A549 (cell line): ENCODE results near the gene STK16. TPM values are rescaled to one million over a fixed set of nuclear protein-coding genes. Genes with fewer than 3 reads are reported as not detected.

Source experiments
- ATAC-seq, 2 experiments: fragments of 200-7000 bp in 1 of 2; fragments of >200 bp in 1 of 2; cut with Nextera tagmentation in 1 of 2; cut with Tn5 transposase in 1 of 2; 3 replicates each; pipeline versions ENCODE4 v1.8.0 to v1.9.1; 2018 to 2020; ENCODE audit warnings: mild to moderate bottlenecking in 1 of 2, moderate library complexity in 1 of 2
- CTCF ChIA-PET: fragments of 300-600 bp; sonication (Branson Sonifier 250); formaldehyde crosslinking; extraction: SDS; loops from one replicate; lab custom pipeline; 2021; ENCODE audit warnings: antibody characterized with exemption, inconsistent platforms; lab: Yijun Ruan, JAX
- POLR2A ChIA-PET: fragments of 350-600 bp; formaldehyde crosslinking; extraction: SDS; loops from one replicate; lab custom pipeline; 2021; ENCODE audit warnings: antibody characterized with exemption, inconsistent platforms; lab: Yijun Ruan, JAX
- DNase-seq, 2 experiments: peaks; one replicate each; pipeline versions ENCODE4 v3.0.0 to v3.0.0-alpha.2; 2011 to 2016; ENCODE audit warnings: low read depth in 1 of 2, low spot score in 1 of 2
- FAIRE-seq: peaks from 2 replicates; lab custom pipeline; 2011; peaks lifted over from hg19 to GRCh38; lab: Jason Lieb, UNC
- H3K27ac ChIP-seq, 2 experiments: fragments of >200 bp; sonication (Bioruptor Twin); formaldehyde crosslinking; 3 replicates each; pipeline ENCODE4 v1.5.1; 2016 to 2017
- H3K4me1 ChIP-seq: fragments of >200 bp; sonication (Bioruptor Twin); formaldehyde crosslinking; 3 replicates; pipeline ENCODE4 v1.6.1; 2016
- H3K4me2 ChIP-seq: fragments of >200 bp; sonication (Bioruptor Twin); formaldehyde crosslinking; 3 replicates; pipeline ENCODE4 v1.6.1; 2016
- H3K4me3 ChIP-seq: fragments of >200 bp; sonication (Bioruptor Twin); formaldehyde crosslinking; 3 replicates; pipeline ENCODE4 v1.5.1; 2016
- H3K9me3 ChIP-seq: fragments of >200 bp; sonication (Bioruptor Twin); formaldehyde crosslinking; 3 replicates; pipeline ENCODE4 v1.6.1; 2016
- CBX8 ChIP-seq: fragments of 200-600 bp; sonication (generic); IDR thresholded peaks from 2 replicates; pipeline ENCODE4 v1.6.1; 2016
- EHF ChIP-seq: fragments of 250-450 bp; sonication (Bioruptor Pico); IDR thresholded peaks from 2 replicates; pipeline ENCODE4 v1.5.0; 2020; ENCODE audit warnings: mild to moderate bottlenecking
- EP300 ChIP-seq, 2 experiments: fragments of >200 bp; sonication (Bioruptor Twin); formaldehyde crosslinking; IDR thresholded peaks; 2 replicates in 1 of 2; 3 replicates in 1 of 2; pipeline ENCODE4 v1.6.1; 2016 to 2017
- FOSB ChIP-seq: fragments of 250-450 bp; sonication (Bioruptor Pico); IDR thresholded peaks from 2 replicates; pipeline ENCODE4 v1.5.0; 2020; ENCODE audit warnings: mild to moderate bottlenecking, moderate library complexity
- FOSL2 ChIP-seq, 2 experiments: fragments of 450-650 bp in 1 of 2; fragments of >200 bp in 1 of 2; sonication (Bioruptor Twin) in 1 of 2; formaldehyde crosslinking; IDR thresholded peaks; 2 replicates each; pipeline versions ENCODE4 v1.5.0 to v1.6.1; 2016 to 2020; ENCODE audit warnings: mild to moderate bottlenecking in 1 of 2, moderate library complexity in 1 of 2
- GATA3 ChIP-seq: IDR thresholded peaks from 2 replicates; pipeline ENCODE4 v1.6.1; 2012; ENCODE audit warnings: borderline replicate concordance
- HOXB13 ChIP-seq: fragments of 250-450 bp; sonication (Bioruptor Pico); IDR thresholded peaks from 2 replicates; pipeline ENCODE4 v1.5.0; 2020; ENCODE audit warnings: low read depth, mild to moderate bottlenecking, moderate library complexity
- JUN ChIP-seq, 2 experiments: fragments of >200 bp; sonication (Bioruptor Twin); formaldehyde crosslinking; IDR thresholded peaks; 2 replicates in 1 of 2; 3 replicates in 1 of 2; pipeline ENCODE4 v1.6.1; 2016 to 2017
- JUNB ChIP-seq: fragments of >200 bp; sonication (Bioruptor Twin); formaldehyde crosslinking; IDR thresholded peaks from 2 replicates; pipeline ENCODE4 v1.6.1; 2016
- MAZ ChIP-seq: fragments of 150-350 bp; IDR thresholded peaks from 2 replicates; pipeline ENCODE4 v1.6.1; 2014; ENCODE audit warnings: antibody characterized with exemption, low read depth, low read length, borderline replicate concordance
- NFE2L2 ChIP-seq: fragments of 150-350 bp; conservative IDR thresholded peaks from 2 replicates; pipeline ENCODE4 v1.6.1; 2014; ENCODE audit warnings: low read length
- PHF8 ChIP-seq: fragments of 200-600 bp; sonication (generic); IDR thresholded peaks from 2 replicates; pipeline ENCODE4 v1.6.1; 2016; ENCODE audit warnings: low read depth, mild to moderate bottlenecking, antibody characterized with exemption, moderate library complexity, borderline replicate concordance
- POLR2AphosphoS2 ChIP-seq: conservative IDR thresholded peaks from 2 replicates; pipeline ENCODE4 v1.6.1; 2012; ENCODE audit warnings: low read length, improper control_type of control experiment, inconsistent platforms
- RAD21 ChIP-seq, 2 experiments: fragments of >200 bp in 1 of 2; sonication (Bioruptor Twin) in 1 of 2; formaldehyde crosslinking in 1 of 2; IDR thresholded peaks in 1 of 2; conservative IDR thresholded peaks in 1 of 2; 2 replicates in 1 of 2; 3 replicates in 1 of 2; pipeline ENCODE4 v1.6.1; 2012 to 2018; ENCODE audit warnings: inconsistent platforms in 1 of 2
- RCOR1 ChIP-seq: fragments of 150-350 bp; IDR thresholded peaks from 2 replicates; pipeline ENCODE4 v1.6.1; 2014; ENCODE audit warnings: antibody characterized with exemption, low read length, low read depth
- RNF2 ChIP-seq: fragments of 200-600 bp; sonication (generic); IDR thresholded peaks from 2 replicates; pipeline ENCODE4 v1.6.1; 2016; ENCODE audit warnings: low read depth, mild to moderate bottlenecking, antibody characterized with exemption, moderate library complexity, borderline replicate concordance
- SMC3 ChIP-seq: fragments of >200 bp; sonication (Bioruptor Twin); formaldehyde crosslinking; IDR thresholded peaks from 3 replicates; pipeline ENCODE4 v1.6.1; 2018; ENCODE audit warnings: inconsistent platforms
- SREBF2 ChIP-seq: fragments of 450-650 bp; IDR thresholded peaks from 2 replicates; pipeline ENCODE4 v1.6.1; 2014; ENCODE audit warnings: mild to moderate bottlenecking, moderate library complexity
- ZC3H11A ChIP-seq: fragments of 450-650 bp; IDR thresholded peaks from 2 replicates; pipeline ENCODE4 v1.6.1; 2014; ENCODE audit warnings: antibody characterized with exemption, mild to moderate bottlenecking
- ZFP36 ChIP-seq: fragments of 450-650 bp; IDR thresholded peaks from 2 replicates; pipeline ENCODE4 v1.6.1; 2014; ENCODE audit warnings: borderline replicate concordance; ENCODE audit not compliant: partially characterized antibody
- WGBS: methylation state at CpG from one replicate; pipeline ENCODE4 v1.1.6; 2017; ENCODE audit errors: missing lambda C conversion rate; 5-methylcytosine and 5-hydroxymethylcytosine counted together
- polyA plus RNA-seq, 4 experiments: library from polyadenylated mRNA; depleted of rRNA in 3 of 4; stranded (reverse); fragments of >200 nt; fragmentation: RNase III in 1 of 4; extraction: RNeasy Plus Mini Kit Qiagen cat#74134 plus additional on column Dnase treatment in 1 of 4; gene quantifications; 2 replicates in 3 of 4; 3 replicates in 1 of 4; pipeline ENCODE4 v1.2.3, GENCODE V29; 2011 to 2017
- TF ChIP-seq, protein P1 (sequence below): fragments of 250-450 bp; sonication (Bioruptor Pico); IDR thresholded peaks from 2 replicates; pipeline ENCODE4 v1.5.0; 2020; ENCODE audit warnings: low read depth, mild to moderate bottlenecking, moderate library complexity
- TF ChIP-seq, protein P2 (sequence below): fragments of 200-600 bp; sonication (generic); IDR thresholded peaks from 2 replicates; pipeline ENCODE4 v1.6.1; 2016; ENCODE audit warnings: antibody characterized with exemption, mild to moderate bottlenecking, moderate library complexity
- TF ChIP-seq, protein P3 (sequence below): IDR thresholded peaks from 2 replicates; pipeline ENCODE4 v1.6.1; 2012
- TF ChIP-seq, protein P4 (sequence below): IDR thresholded peaks from 2 replicates; pipeline ENCODE4 v1.6.1; 2012

STK16 gene
- polyA plus RNA-seq, 2 of the 4 experiments (the other 2 are of a cell fraction): 37.0 to 43.3 TPM

DNA sequence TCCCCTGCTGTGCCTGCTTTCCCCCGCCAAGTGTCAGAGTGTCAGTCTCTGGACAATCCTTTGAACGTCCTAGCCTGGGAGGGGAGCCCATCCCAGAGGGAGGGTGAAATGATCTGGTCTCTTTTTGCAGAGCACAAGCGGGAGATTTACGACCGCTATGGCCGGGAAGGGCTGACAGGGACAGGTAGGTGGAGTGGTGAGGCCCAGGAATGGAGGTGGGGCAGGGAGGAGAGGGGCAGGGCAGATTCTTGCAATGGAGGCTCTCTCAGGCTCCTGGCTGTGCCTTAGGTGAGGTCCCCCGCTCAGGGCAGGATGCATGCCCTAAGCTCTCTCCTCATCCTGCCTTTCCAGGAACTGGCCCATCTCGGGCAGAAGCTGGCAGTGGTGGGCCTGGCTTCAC is 36.3 kb downstream of the STK16 start:
- peak overlapping the region; percentile 95; the same call in 1 of the 3 replicates for H3K4me2 ChIP-seq
- ChIA-PET POLR2A (interaction anchor here (1.8 kb wide), 1 partner anchor 64 kb away, joined by 8 read pairs; no protein-coding TSS in a partner anchor), CTCF (interaction anchor here (0.8 to 16.2 kb wide), 5 partner anchors 14 to 122 kb away, joined by 3 to 540 read pairs (median 65); partner anchors contain the start of genes ABCB6, TUBA4A and TUBA4B)
- TF ChIP-seq FOSL2 (IDR thresholded peaks at IDR 0.05) (no peak), FOSL2 (CRISPR knock-in tag; IDR thresholded peaks at IDR 0.05) (no peak), RNF2 (no peak), EHF (no peak), FOSB (CRISPR knock-in tag) (no peak), EP300 (IDR thresholded peaks at IDR 0.05) (no peak), SREBF2 (no peak)
- TF ChIP-seq, protein P1, sequence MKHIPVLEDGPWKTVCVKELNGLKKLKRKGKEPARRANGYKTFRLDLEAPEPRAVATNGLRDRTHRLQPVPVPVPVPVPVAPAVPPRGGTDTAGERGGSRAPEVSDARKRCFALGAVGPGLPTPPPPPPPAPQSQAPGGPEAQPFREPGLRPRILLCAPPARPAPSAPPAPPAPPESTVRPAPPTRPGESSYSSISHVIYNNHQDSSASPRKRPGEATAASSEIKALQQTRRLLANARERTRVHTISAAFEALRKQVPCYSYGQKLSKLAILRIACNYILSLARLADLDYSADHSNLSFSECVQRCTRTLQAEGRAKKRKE (CRISPR knock-in tag): no peak
- TF ChIP-seq, protein P2, sequence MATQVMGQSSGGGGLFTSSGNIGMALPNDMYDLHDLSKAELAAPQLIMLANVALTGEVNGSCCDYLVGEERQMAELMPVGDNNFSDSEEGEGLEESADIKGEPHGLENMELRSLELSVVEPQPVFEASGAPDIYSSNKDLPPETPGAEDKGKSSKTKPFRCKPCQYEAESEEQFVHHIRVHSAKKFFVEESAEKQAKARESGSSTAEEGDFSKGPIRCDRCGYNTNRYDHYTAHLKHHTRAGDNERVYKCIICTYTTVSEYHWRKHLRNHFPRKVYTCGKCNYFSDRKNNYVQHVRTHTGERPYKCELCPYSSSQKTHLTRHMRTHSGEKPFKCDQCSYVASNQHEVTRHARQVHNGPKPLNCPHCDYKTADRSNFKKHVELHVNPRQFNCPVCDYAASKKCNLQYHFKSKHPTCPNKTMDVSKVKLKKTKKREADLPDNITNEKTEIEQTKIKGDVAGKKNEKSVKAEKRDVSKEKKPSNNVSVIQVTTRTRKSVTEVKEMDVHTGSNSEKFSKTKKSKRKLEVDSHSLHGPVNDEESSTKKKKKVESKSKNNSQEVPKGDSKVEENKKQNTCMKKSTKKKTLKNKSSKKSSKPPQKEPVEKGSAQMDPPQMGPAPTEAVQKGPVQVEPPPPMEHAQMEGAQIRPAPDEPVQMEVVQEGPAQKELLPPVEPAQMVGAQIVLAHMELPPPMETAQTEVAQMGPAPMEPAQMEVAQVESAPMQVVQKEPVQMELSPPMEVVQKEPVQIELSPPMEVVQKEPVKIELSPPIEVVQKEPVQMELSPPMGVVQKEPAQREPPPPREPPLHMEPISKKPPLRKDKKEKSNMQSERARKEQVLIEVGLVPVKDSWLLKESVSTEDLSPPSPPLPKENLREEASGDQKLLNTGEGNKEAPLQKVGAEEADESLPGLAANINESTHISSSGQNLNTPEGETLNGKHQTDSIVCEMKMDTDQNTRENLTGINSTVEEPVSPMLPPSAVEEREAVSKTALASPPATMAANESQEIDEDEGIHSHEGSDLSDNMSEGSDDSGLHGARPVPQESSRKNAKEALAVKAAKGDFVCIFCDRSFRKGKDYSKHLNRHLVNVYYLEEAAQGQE: no peak
- no peak overlapping the region for H3K27ac ChIP-seq
- H3K9me3 ChIP-seq: no peaks in the 10 kb centered on the region
- H3K4me3 ChIP-seq: no peak overlapping the region
- H3K4me1 ChIP-seq: peaks cover 40% of the 10 kb centered on the region
- ATAC-seq: no peak
- FAIRE-seq: no peak
- DNase-seq: no peak
- 83% methylated on average over 8 of the region's 8 CpGs for WGBS

DNA sequence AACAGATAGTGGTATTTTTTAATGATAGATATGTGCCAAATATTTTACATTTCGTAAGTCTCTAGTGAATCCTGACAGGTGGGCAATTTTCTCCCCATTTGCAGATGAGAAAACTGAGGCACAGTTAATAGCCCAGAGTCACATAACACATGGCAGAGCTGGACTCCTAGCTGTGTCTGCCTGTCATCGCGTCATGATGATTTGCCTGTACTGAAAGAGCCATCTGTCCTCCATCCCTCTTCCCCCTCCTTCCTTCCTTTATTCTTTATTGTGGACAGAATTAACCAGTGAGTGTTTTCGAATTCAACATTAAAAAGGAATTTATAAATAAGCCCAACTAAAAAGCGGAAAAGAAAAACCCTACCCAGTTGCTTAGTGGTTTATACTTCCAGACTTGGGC is 37.1 kb downstream of the STK16 start:
- ATAC-seq (no peak), DNase-seq (no peak), FAIRE-seq (no peak)
- Histone ChIP-seq H3K27ac (no peak overlapping the region), H3K4me1 (peaks cover 33% of the 10 kb centered on the region), H3K4me2 (no peak overlapping the region), H3K4me3 (no peak overlapping the region), H3K9me3 (no peaks in the 10 kb centered on the region)
- CTCF ChIA-PET: interaction anchor here (0.5 to 16.2 kb wide), 6 partner anchors 12 to 123 kb away, joined by 3 to 540 read pairs (median 4); partner anchors contain the start of genes TUBA4A and TUBA4B
- POLR2A ChIA-PET: interaction anchor here (1.8 kb wide), 1 partner anchor 64 kb away, joined by 8 read pairs; no protein-coding TSS in a partner anchor
- WGBS: 85% methylated on average over 5 of the region's 5 CpGs
- TF ChIP-seq MAZ: no peak
- no peak for TF ChIP-seq POLR2AphosphoS2
- TF ChIP-seq CBX8: no peak
- no peak for TF ChIP-seq PHF8
- TF ChIP-seq RCOR1: no peak
- no peak for TF ChIP-seq HOXB13 (CRISPR knock-in tag)
- no peak for TF ChIP-seq JUN (IDR thresholded peaks at IDR 0.05)
- TF ChIP-seq RAD21 (conservative IDR thresholded peaks at IDR 0.05 in 1 of 2, IDR thresholded peaks at IDR 0.05 in 1 of 2): no peak
- TF ChIP-seq, protein P3, sequence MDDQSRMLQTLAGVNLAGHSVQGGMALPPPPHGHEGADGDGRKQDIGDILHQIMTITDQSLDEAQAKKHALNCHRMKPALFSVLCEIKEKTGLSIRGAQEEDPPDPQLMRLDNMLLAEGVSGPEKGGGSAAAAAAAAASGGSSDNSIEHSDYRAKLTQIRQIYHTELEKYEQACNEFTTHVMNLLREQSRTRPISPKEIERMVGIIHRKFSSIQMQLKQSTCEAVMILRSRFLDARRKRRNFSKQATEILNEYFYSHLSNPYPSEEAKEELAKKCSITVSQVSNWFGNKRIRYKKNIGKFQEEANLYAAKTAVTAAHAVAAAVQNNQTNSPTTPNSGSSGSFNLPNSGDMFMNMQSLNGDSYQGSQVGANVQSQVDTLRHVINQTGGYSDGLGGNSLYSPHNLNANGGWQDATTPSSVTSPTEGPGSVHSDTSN: no peak
- no peak for TF ChIP-seq JUNB
- TF ChIP-seq, protein P2: no peak
- TF ChIP-seq NFE2L2: no peak
- TF ChIP-seq SMC3: no peak
- TF ChIP-seq ZC3H11A: no peak
- TF ChIP-seq, protein P4, sequence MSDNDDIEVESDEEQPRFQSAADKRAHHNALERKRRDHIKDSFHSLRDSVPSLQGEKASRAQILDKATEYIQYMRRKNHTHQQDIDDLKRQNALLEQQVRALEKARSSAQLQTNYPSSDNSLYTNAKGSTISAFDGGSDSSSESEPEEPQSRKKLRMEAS: no peak
- TF ChIP-seq GATA3: no peak
- TF ChIP-seq ZFP36: no peak
- no peak for TF ChIP-seq EHF
